ENCODE measurements around the gene APLP2.
"Not testable (repeated sequence)": the region's sequence is repeated elsewhere in the genome, so short reads cannot be mapped to it uniquely, and the experiment has no call there.

Gene APLP2

GRCh38 chr11:130151196-130151595, 81.5 kb downstream of the APLP2 start:
- DNase-seq = no peak

- DNase-seq = no peak
These were observed 86.7 kb downstream of the APLP2 start for GRCh38 chr11:130156108-130157022.

GRCh38 chr11:130157101-130157500, 87.4 kb downstream of the APLP2 start:
- DNase-seq = no peak

- no peak for DNase-seq
These were observed 88.1 kb downstream of the APLP2 start for GRCh38 chr11:130157840-130158239.

GRCh38 chr11:130159139-130159538, 89.4 kb downstream of the APLP2 start:
- DNase-seq = no peak

- DNase-seq = no peak
These were observed 90.2 kb downstream of the APLP2 start, which contains the start of gene ST14 for GRCh38 chr11:130159657-130160497. Gene ST14 (plus strand): TSS chr11:130159782. CDS start chr11:130159980, 198 bp downstream.

- no peak for DNase-seq
These were observed 90.9 kb downstream of the APLP2 start for GRCh38 chr11:130160498-130161155.

GRCh38 chr11:130161441-130162145, 91.9 kb downstream of the APLP2 start:
- no peak for DNase-seq

GRCh38 chr11:130162733-130163132, 93.0 kb downstream of the APLP2 start:
- DNase-seq = no peak

- DNase-seq = no peak
These were observed 93.9 kb downstream of the APLP2 start for GRCh38 chr11:130163346-130164220.

- DNase-seq = no peak
These were observed 94.5 kb downstream of the APLP2 start for GRCh38 chr11:130164221-130164570.

GRCh38 chr11:130165601-130166456, 96.1 kb downstream of the APLP2 start:
- DNase-seq = peak; percentile 41

GRCh38 chr11:130166457-130166784, 96.7 kb downstream of the APLP2 start:
- no peak for DNase-seq

GRCh38 chr11:130167146-130167545, 97.5 kb downstream of the APLP2 start:
- DNase-seq = no peak

GRCh38 chr11:130168105-130168504, 98.4 kb downstream of the APLP2 start:
- DNase-seq = no peak

GRCh38 chr11:130170345-130170744, 100.7 kb downstream of the APLP2 start:
- no peak for DNase-seq

GRCh38 chr11:130171534-130171933, 101.8 kb downstream of the APLP2 start:
- no peak for DNase-seq

- not testable (repeated sequence) for DNase-seq
These were observed 102.3 kb downstream of the APLP2 start for GRCh38 chr11:130172001-130172400.

GRCh38 chr11:130174642-130175041, 104.9 kb downstream of the APLP2 start:
- no peak for DNase-seq

GRCh38 chr11:130175898-130176297, 106.2 kb downstream of the APLP2 start:
- no peak for DNase-seq

- no peak for DNase-seq
These were observed 108.1 kb downstream of the APLP2 start for GRCh38 chr11:130177782-130178181.

Measured in GDM1 (cell line).